ENCODE results near the gene GLRX5.

Gene GLRX5

GRCh38 chr14:95518045-95518751, 16.7 kb upstream of the GLRX5 start:
- no peak for DNase-seq

GRCh38 chr14:95519699-95520098, 15.2 kb upstream of the GLRX5 start:
- DNase-seq: peak; percentile 19

GRCh38 chr14:95520346-95520745, 14.5 kb upstream of the GLRX5 start:
- no peak for DNase-seq

GRCh38 chr14:95521001-95521400, 13.8 kb upstream of the GLRX5 start:
- no peak for DNase-seq

- DNase-seq: no peak
Measured at GRCh38 chr14:95522116-95522515, 12.7 kb upstream of the GLRX5 start.

- no peak for DNase-seq
Measured at GRCh38 chr14:95522556-95522955, 12.3 kb upstream of the GLRX5 start.

GRCh38 chr14:95523051-95523814, 11.6 kb upstream of the GLRX5 start:
- no peak for DNase-seq

GRCh38 chr14:95523815-95524448, 10.9 kb upstream of the GLRX5 start:
- DNase-seq: no peak

- DNase-seq: no peak
Measured at GRCh38 chr14:95524706-95525512, 9.9 kb upstream of the GLRX5 start.

GRCh38 chr14:95525999-95526398, 8.9 kb upstream of the GLRX5 start:
- DNase-seq: no peak

GRCh38 chr14:95526483-95527386, 8.1 kb upstream of the GLRX5 start:
- no peak for DNase-seq

- DNase-seq: peak; percentile 9
Measured at GRCh38 chr14:95527387-95528002, 7.4 kb upstream of the GLRX5 start.

GRCh38 chr14:95529216-95529615, 5.6 kb upstream of the GLRX5 start:
- no peak for DNase-seq

- no peak for DNase-seq
Measured at GRCh38 chr14:95530473-95531276, 4.2 kb upstream of the GLRX5 start.

GRCh38 chr14:95531473-95531872, 3.4 kb upstream of the GLRX5 start:
- no peak for DNase-seq

- DNase-seq: no peak
Measured at GRCh38 chr14:95531969-95532368, 2.9 kb upstream of the GLRX5 start.

GRCh38 chr14:95533391-95533821, 1.4 kb upstream of the GLRX5 start:
- no peak for DNase-seq

- DNase-seq: no peak
Measured at GRCh38 chr14:95533822-95534221, 1.0 kb upstream of the GLRX5 start.

- no peak for DNase-seq
Measured at GRCh38 chr14:95535226-95536021, 574 bp downstream of the GLRX5 start.
